HG03342 (cell line): ENCODE data around the gene COL16A1.
A peak's percentile ranks its signal among the peaks of the same experiment; 100 is the strongest.

Experiments
- ATAC-seq: cut with Tn5 transposase; IDR thresholded peaks from one replicate; pipeline ENCODE4 v1.9.1; 2021; ENCODE audit warnings: mild to moderate bottlenecking, moderate library complexity; ENCODE audit not compliant: unreplicated experiment

COL16A1 gene

GRCh38 chr1:31651766-31652165 is 52.1 kb downstream of the COL16A1 start:
- ATAC-seq: no peak

- ATAC-seq: no peak
Measured at GRCh38 chr1:31651089-31651420, 52.8 kb downstream of the COL16A1 start.

DNA sequence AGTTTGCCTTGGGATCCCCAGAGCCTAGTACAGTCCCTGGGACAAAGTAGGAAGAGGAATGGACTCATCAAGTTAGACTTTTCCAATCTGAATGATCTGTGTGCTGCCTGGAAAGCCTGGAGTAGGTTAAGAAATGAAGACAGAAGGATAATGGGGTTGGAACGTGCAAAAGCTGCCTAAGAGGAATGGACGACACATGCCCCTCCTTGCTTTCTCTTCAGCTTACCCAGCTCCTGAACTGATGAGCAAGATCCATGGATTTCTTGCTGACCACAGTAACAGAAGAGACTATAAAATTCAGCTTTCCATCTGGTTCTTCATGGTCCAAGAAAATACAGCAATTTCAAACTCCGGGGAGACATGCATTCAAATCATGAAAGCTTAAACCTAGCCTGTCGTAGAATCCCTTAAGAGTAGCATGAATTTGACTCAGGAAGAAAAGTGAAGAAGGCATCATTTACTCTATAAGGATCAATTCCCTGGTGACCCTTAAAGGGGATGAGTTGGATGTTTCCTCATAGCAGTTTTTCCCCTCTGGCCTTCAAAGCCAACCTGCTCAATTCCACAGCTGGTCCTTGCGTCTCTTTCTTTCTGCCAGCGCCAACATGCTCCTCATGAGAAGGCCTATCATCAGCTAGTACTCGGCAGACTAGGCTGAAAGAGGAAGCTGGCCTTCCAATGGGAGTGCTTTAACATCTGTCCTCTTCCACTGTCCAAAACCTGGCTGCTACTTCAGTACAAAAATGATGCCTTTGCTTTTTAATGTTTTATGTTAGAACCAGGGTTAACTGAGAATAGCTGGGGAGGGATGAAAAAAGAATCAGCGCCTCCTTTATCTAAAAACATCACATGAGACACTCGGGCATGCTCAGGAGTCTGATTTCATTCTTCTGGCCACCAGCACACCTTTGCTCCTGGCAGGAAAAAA is 53.4 kb downstream of the COL16A1 start:
- ATAC-seq: no peak

DNA sequence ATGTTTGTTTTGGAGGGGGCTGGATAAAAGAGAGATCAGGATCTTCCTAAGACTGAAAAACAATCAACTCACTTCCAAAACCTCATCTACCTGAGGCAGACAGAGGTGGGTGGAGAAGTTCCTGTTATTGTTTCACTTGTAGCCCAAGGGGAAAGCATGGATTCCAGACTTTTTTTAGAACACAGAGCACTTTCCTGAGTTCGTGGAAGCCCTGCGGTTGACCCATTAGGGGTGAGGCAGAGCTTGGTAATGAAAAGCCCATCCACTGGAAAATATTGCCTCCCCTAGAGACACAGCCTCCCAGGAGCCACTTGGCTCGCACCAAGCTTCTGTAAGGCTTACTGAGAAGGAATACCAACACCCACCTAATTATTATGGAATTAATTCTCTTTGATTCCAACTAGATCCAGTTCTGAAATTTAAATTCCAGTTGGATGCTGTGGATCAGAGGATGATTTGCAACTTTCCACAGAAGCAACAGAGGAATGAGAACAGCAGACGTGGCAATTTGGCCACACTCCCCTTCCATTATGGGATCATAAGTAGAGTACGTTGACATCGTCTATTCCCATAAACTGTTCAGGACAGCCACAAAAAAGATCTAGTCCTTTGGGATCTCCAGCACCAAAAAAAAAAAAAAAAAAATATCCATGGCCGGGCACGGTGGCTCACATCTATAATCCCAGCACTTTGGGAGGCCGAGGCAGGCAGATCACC is 55.0 kb downstream of the COL16A1 start:
- ATAC-seq: no peak

- ATAC-seq: no peak
Measured at GRCh38 chr1:31648190-31648589, 55.6 kb downstream of the COL16A1 start.

- no peak for ATAC-seq
Measured at GRCh38 chr1:31647106-31647505, 56.7 kb downstream of the COL16A1 start.

DNA sequence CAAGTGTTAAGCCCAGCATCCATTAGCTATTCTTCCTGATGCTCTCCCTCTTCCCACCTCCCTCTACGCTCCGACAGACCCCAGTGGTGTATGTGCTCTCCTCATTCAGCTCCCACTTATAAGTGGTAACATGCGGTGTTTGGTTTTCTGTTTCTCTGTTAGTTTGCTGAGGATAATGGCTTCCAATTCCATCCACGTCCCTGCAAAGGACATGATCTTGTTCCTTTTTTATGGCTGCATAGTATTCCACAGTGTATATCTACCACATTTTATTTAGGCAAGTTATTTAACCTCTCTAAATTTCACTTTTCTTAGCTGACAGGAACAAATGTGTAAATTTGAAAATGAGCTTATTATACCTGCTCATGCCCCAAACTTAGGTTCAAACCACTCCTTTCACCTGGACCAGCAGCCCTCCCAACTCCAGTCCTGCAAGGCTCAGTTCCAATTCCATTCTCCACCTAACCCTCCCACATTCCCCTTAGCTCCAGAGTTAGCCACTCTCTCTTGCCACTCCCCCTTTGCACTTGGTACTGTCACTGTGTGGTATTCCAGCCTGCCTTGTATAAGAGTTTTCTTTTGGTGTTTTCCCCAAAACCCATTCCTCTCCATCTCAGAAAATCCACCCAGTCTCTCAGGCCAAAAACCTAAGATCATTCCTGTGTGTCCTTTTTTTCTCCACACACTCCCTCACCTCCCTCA is 57.4 kb downstream of the COL16A1 start:
- no peak for ATAC-seq

GRCh38 chr1:31645274-31645568 is 58.6 kb downstream of the COL16A1 start:
- no peak for ATAC-seq

DNA sequence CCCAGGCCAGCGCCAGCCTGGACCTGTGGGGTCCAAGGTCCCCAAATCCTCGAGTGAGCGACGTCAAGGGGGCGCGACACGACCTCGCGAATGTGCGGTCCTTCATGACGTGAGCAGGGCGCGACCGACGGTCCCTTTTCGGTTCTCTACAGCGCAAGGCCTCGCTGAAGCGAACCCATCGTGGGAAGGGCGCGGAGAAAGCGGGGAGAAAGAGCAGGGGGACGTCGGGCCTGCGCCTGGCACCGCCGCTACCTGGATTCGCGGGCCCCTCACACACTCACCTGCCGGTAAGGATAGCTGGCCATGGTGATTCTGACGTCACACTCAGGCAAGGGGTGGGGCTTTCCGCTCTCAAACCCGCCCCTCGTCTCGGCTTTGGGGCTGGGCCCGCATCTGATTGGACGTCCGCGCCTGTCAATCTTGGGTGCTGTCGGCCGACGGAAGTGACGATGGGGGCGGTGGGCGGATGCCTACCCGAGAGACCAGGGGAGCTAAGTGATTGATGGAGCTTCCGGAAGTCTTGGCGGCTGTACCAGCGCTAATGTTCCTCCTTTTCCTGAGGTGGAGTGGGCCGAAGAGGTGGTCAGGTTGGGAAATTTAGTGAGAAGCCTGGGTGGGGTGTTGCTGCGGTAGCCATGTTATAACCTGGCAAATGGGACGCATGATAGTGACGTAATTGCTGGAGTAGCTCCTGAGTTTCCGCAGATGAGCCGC is 59.1 kb downstream of the COL16A1 start, which contains the start of gene PEF1:
PEF1 (minus strand) TSS at position 317 of the 714 bp plus-strand sequence; CDS start at position 305, 12 bp downstream.
- peak; percentile 87 for ATAC-seq

DNA sequence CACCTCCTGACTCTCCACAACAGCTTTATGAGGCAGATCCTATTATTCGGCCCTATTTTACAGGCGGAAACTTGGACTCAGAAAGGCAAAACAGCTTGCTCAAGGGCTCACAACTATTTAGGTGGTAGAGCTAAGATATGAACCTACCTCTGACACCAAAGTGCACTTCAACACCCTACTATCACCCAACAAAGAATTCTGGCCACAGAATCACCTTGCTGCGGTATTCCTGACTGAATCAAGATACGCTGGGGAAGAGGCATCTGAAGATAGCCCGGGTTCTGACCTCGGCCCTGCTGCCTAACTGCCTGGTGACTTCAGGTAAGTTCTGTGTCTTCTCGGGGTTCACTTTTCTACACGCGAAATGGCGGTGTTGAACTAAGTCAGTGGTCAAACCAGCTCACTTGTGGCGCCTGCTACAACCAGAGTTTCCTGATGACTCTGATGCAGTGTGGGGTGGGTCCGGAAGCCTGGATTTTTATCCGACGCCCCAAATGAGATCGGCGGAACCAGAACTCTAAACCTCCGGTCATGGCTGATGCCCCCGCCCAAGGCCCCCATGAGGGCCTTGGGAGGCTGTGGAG is 59.7 kb downstream of the COL16A1 start:
- peak; percentile 18 for ATAC-seq

DNA sequence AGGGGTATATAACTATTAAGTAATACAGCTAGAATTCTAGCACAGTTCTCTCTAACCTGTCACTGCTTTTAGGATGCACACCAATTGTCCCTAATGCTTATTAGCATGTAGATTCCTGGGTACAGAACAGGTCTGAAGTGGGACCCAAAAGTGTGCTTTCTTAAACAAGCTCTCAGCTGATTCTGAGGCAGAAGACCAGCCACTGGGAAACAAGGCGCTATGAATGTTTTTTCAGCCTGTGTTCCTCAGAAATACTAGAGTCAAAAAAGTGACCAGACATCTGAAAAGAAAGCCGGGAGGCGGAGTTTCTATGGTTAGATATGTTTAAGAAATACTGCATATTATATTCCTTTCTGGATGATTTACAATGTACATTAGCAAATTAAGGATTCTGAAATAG is 60.9 kb downstream of the COL16A1 start:
- ATAC-seq: no peak

DNA sequence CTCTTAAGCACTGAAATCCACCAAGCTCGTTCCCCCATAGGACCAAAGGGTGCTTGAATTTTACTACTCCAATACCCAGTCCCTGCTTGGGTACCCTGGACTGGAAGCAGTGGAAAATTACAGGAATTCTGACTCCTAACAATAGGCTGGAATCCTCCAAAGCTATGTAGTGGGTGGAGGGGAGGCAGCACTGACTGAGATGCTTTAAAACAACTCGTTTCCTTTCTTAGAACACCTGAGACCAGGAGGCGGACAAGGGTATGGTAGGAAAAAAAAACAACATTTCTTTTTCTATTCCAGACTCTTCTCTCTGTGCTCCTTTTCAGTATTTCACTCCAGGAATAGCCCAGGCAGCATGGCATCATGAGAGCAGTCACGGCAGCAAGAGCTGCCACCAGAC is 61.5 kb downstream of the COL16A1 start:
- no peak for ATAC-seq

DNA sequence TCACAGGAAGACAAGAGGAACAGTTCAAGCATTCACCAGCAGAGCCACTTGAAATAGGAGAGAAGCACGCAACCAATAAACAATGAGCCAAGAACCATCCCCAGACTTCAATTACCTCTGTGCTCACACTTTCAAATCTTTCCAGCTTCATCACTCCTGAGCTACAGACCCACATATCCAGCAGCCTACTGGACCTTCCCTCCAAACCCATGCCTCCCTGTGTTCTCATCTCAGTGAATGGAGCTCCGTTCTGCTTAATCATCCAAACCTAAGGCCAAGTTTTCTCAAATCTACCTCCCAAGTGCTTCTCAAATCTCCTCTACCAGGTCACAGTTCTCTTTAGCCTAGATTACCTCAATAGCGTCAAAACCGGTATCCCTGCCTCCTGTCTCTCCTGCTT is 62.9 kb downstream of the COL16A1 start:
- ATAC-seq: no peak

DNA sequence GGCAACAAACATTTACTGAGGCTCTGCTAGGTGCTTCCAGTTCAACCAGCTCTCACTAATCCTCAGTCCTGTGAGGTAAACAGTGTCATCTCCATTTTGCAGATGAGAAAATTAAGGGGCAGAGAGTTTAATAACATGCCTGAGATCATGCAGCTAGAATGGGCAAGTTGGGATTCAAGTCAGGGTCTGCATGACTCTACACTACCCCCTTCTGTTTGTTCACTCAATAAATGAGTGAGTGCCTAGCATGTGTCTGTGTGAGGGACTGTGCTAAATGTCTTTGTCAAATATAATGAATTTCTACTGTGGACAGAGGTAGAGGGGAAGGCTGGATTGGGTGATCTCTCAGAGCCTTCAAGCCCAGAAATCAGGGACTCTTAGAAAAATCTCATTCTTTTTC is 63.6 kb downstream of the COL16A1 start:
- ATAC-seq: no peak

DNA sequence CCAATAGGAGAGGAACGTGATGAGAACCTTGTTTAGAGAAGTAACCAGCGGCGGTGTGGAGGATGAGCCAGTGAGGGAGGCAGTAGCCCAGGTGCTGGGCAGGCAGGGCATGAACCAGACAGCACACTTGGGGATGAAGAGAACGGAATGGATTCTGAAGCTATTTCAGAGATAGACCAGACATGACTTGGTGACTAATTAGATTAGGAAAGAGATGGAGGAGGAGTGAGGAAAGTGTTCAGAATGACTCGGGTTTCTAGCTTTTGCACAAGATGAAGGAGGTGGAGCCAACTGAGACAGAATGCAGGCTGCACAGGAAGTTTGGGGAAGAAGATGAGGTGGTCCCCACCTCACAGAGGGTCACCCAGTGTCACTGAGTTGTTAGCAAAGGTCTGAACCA is 64.3 kb downstream of the COL16A1 start:
- ATAC-seq: no peak

GRCh38 chr1:31637915-31638673 is 65.7 kb downstream of the COL16A1 start:
- ATAC-seq: no peak

DNA sequence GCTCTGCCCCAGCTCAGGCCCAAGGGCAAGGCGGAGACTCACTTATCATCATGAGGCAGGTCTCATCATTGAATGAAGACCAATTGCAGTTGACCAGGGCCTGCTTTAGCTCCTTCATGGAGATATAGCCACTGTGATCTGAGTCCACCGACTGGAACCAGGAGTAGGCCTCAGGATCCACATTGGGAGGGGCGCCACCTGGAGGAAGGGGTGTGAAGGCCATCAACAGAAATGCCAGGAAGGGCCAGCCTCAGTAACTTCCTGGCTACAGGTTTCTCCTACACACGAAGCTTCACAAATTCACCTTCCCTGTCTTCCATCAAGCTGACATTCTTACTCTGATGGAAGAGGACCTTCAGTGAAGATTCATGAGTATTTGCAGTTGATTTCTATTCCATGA is 70.7 kb downstream of the COL16A1 start:
- ATAC-seq: no peak

DNA sequence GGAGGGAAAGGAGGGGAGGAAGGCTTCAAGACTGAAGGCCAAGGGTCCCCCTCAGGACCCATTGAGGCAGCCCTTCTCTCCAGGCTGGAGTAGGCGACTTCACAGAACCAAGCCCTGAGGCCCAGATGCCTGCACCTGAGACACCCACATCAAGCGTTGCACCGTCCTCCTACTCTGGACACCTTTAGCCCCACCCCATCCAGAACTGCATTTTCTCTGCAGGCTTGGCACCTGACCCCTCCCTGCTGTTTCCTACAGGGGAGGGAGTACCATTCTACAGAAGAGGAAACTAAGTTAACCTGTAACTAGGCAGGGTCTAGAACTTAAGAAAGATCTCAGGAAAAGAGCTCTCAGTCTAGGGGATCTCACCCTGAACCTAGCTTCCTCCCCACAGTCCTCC is 71.2 kb downstream of the COL16A1 start:
- ATAC-seq: no peak

DNA sequence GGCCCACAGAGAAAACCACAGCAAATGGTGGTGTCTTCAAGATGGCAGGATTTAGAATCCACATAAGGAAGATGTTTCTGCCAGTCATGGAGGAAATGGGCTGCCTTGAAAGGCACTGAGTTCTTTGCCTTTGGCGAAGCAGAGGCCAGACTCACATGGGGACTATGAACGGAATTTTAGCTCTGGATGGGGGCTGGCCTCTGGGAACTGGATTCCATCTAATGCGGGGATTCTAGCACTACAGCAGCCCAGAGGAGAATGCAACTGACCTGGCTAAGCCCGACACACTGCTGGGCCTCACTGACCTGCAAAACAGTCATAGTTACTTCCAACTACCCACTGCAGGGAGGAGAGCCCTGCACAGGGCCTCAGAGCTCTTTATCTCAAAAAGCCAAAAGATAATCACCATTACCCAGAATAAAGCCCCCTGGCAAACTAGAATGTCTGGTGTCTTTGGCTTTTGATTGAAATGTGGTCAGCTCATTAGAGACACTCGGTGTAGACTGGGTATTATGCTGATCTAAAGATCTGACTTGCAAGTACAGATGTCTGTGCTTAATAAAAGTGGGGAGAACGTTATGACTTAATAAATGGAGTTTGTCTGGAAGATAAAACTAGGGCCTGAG is 74.8 kb downstream of the COL16A1 start:
- ATAC-seq: no peak
